ENCODE results near the gene GUCY1A2. TPM values are rescaled to one million over a fixed set of nuclear protein-coding genes. Genes with fewer than 3 reads are reported as not detected.

Gene GUCY1A2
- polyA plus RNA-seq, 1 donor (not counting 4 experiments of a cell fraction or from before 2014, with no cell fraction given), result not detected

DNA sequence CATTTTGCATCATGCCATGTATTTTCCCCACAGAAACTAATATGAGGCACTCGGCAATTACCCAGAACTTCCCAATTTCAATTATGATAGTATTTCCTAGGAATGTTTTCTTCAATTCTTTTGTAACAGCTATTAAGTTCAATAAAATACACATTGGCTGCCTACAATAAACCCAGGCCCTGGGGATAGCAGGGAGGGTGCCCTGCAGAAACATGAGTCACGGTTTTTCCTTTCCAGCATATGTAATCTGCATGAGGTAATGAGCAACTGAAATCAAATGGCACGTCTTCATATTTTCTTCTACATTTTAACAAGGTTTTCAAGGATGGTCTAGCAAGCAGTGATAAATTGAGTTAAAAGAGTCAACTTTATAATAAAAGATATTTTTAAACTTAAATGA, 32.0 kb downstream of the GUCY1A2 start:
- no peaks in the 10 kb centered on the region for H3K9me3 ChIP-seq (ENCODE audit: control insufficient read depth, low read depth, low read length)
- FAIRE-seq (no peak), DNase-seq (ENCODE audit: low read depth, low spot score) (no peak)
- dilution Hi-C loops (cut with MboI; ENCODE audit: extremely low pct_ligation_motif_present, low sequenced_read_pairs), result no loop called here
- no peak overlapping the region for H3K9ac ChIP-seq (ENCODE audit: control insufficient read depth, extremely low read depth, insufficient read depth, low read length)
- H3K4me3 ChIP-seq (ENCODE audit: control insufficient read depth in 2 of 3, extremely low read depth in 1 of 3, insufficient read depth in 2 of 3, low read depth in 1 of 3, low read length in 3 of 3), result no peak overlapping the region
- no peaks in the 10 kb centered on the region for H3K36me3 ChIP-seq (ENCODE audit: control insufficient read depth in 2 of 2, extremely low read depth in 1 of 2, insufficient read depth in 2 of 2, low read length in 2 of 2)
- H3K9me1 ChIP-seq (ENCODE audit: control insufficient read depth, extremely low read depth, insufficient read depth, low read length), result no peaks in the 10 kb centered on the region
- no peaks in the 10 kb centered on the region for H3K27me3 ChIP-seq (ENCODE audit: control insufficient read depth, extremely low read depth, insufficient read depth, low read length)
- H3K27ac ChIP-seq (ENCODE audit: control insufficient read depth, insufficient read depth, low read length), result no peak overlapping the region
- TF ChIP-seq EZH2 (IDR thresholded peaks at IDR 0.05; ENCODE audit: low read length), result no peak
- TF ChIP-seq, protein P1, sequence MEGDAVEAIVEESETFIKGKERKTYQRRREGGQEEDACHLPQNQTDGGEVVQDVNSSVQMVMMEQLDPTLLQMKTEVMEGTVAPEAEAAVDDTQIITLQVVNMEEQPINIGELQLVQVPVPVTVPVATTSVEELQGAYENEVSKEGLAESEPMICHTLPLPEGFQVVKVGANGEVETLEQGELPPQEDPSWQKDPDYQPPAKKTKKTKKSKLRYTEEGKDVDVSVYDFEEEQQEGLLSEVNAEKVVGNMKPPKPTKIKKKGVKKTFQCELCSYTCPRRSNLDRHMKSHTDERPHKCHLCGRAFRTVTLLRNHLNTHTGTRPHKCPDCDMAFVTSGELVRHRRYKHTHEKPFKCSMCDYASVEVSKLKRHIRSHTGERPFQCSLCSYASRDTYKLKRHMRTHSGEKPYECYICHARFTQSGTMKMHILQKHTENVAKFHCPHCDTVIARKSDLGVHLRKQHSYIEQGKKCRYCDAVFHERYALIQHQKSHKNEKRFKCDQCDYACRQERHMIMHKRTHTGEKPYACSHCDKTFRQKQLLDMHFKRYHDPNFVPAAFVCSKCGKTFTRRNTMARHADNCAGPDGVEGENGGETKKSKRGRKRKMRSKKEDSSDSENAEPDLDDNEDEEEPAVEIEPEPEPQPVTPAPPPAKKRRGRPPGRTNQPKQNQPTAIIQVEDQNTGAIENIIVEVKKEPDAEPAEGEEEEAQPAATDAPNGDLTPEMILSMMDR (optimal IDR thresholded peaks at IDR 0.05 in 1 of 3, IDR thresholded peaks at IDR 0.05 in 1 of 3, conservative IDR thresholded peaks at IDR 0.05 in 1 of 3; ENCODE audit: extremely low read depth in 1 of 3, insufficient read depth in 2 of 3, low read length in 3 of 3), result no peak
- H3K4me2 ChIP-seq (ENCODE audit: control insufficient read depth, extremely low read depth, insufficient read depth, low read depth, low read length), result no peak overlapping the region
- H4K20me1 ChIP-seq (ENCODE audit: control insufficient read depth, extremely low read depth, insufficient read depth, low read length), result no peaks in the 10 kb centered on the region
- no peak overlapping the region for H2AFZ ChIP-seq (ENCODE audit: control insufficient read depth, low read length)
- H3K79me2 ChIP-seq (ENCODE audit: control insufficient read depth, insufficient read depth, low read length), result no peaks in the 10 kb centered on the region
- no peaks in the 10 kb centered on the region for H3K4me1 ChIP-seq (ENCODE audit: control insufficient read depth, extremely low read depth, insufficient read depth, low read length)

DNA sequence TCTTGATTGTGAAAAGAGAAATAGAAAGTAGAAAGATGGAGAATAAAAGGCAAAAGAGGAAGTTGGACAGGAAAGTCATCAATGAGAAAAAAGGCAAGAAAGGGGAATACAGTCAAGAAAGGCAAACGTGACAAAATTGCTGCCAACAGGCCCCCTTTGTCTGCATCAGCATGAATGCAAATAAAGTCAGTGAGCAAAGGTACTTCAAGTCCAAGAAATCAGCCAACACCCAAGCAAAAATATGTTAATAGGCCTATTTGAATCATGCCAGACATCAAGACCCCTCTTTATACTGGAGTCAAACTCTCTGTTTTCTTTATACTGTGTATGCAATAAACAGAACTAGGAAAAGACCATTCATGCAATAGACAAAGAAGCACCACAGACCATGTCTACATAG, 34.3 kb downstream of the GUCY1A2 start:
- Histone ChIP-seq H3K79me2 (ENCODE audit: control insufficient read depth, insufficient read depth, low read length) (no peaks in the 10 kb centered on the region), H3K36me3 (ENCODE audit: control insufficient read depth in 2 of 2, extremely low read depth in 1 of 2, insufficient read depth in 2 of 2, low read length in 2 of 2) (no peaks in the 10 kb centered on the region), H3K4me2 (ENCODE audit: control insufficient read depth, extremely low read depth, insufficient read depth, low read depth, low read length) (no peak overlapping the region), H3K27ac (ENCODE audit: control insufficient read depth, insufficient read depth, low read length) (no peak overlapping the region), H4K20me1 (ENCODE audit: control insufficient read depth, extremely low read depth, insufficient read depth, low read length) (no peaks in the 10 kb centered on the region), H3K4me3 (ENCODE audit: control insufficient read depth in 2 of 3, extremely low read depth in 1 of 3, insufficient read depth in 2 of 3, low read depth in 1 of 3, low read length in 3 of 3) (no peak overlapping the region), H3K27me3 (ENCODE audit: control insufficient read depth, extremely low read depth, insufficient read depth, low read length) (no peaks in the 10 kb centered on the region), H3K4me1 (ENCODE audit: control insufficient read depth, extremely low read depth, insufficient read depth, low read length) (no peaks in the 10 kb centered on the region), H2AFZ (ENCODE audit: control insufficient read depth, low read length) (no peak overlapping the region), H3K9ac (ENCODE audit: control insufficient read depth, extremely low read depth, insufficient read depth, low read length) (no peak overlapping the region), H3K9me3 (ENCODE audit: control insufficient read depth, low read depth, low read length) (no peaks in the 10 kb centered on the region), H3K9me1 (ENCODE audit: control insufficient read depth, extremely low read depth, insufficient read depth, low read length) (no peaks in the 10 kb centered on the region)
- dilution Hi-C loops (cut with MboI; ENCODE audit: extremely low pct_ligation_motif_present, low sequenced_read_pairs), result no loop called here
- FAIRE-seq (no peak), DNase-seq (ENCODE audit: low read depth, low spot score) (no peak)
- TF ChIP-seq, protein P1 (optimal IDR thresholded peaks at IDR 0.05 in 1 of 3, IDR thresholded peaks at IDR 0.05 in 1 of 3, conservative IDR thresholded peaks at IDR 0.05 in 1 of 3; ENCODE audit: extremely low read depth in 1 of 3, insufficient read depth in 2 of 3, low read length in 3 of 3), result no peak
- no peak for TF ChIP-seq EZH2 (IDR thresholded peaks at IDR 0.05; ENCODE audit: low read length)

All from keratinocyte (primary cell).